HG02759 (cell line): ENCODE data around the gene TEF.

Experiments used
- ATAC-seq: cut with Tn5 transposase; IDR thresholded peaks from one replicate; pipeline ENCODE4 v1.9.1; 2021; ENCODE audit warnings: mild to moderate bottlenecking, moderate library complexity; ENCODE audit not compliant: unreplicated experiment

Gene TEF

DNA sequence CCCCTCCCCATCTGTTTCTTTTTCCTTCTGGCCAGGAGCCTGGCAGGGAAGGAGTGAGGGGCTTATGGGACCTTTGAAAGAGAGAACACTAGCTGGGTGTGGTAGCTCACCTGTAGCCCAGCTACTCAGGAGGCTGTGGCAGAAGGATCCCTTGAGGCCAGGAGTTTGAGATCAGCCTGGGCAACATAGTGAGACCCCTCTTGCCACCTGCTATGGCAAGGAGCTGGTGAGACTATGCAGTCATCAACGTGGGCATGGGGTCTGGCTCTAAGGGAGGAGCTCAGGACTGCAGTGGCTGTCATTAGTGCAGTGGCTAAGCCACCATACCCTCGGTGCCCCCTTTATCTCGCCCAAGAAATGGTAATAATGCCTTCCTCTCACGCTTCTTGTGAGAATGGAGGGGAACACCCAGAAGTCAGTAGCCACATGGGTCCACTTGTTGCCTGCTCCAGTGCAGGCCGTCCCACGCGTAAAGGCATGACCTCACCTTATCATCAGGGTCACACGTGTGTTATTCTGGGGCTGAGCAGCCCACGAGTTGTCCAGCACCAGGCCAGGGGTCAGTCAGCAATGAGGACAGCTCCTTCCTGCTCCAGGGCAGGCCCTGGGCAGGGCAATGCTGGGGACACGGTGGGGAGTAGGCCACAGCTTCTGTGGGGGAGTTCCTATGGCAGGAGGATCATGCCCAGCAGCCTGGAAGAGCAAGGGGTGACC is 27.7 kb upstream of the TEF start:
- ATAC-seq, result no peak

DNA sequence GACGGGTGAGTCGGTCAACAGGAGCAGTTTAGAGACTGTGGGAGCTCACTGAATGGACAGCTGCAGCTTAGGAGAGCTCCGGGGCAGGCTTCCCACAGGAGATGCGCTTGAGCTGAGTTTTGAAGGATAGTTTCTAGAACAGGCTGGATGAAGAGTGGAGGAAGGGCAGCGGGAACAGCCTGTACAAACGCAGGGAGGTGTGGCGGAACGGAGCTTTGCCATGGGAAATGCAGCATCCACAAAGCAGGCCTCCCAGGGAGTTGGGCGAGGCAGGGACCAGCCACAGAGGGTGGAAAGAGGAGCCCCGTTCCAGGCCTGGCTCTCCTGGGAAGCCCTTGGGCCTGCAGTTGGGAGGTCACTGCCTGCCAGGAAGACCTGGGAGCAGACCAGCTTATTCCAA is 26.8 kb upstream of the TEF start:
- no peak for ATAC-seq

DNA sequence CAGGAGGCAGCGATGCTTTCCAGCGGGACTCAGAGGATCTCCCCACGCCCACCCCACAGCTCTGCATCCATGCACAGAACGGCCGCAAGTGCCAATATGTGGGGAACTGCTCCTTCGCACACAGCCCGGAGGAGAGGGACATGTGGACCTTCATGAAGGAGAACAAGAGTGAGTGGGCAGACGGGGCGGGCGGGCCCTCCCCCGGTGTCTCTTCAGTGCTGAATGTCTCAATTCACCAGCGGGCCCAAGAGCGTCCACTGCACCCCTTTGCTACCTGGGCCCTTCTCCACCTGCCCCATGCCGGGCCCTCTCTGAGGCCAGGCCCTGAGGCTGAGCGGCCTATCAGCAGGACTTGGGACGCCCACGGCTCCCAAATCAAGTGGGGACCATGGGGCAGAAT is 25.8 kb upstream of the TEF start:
- no peak for ATAC-seq

DNA sequence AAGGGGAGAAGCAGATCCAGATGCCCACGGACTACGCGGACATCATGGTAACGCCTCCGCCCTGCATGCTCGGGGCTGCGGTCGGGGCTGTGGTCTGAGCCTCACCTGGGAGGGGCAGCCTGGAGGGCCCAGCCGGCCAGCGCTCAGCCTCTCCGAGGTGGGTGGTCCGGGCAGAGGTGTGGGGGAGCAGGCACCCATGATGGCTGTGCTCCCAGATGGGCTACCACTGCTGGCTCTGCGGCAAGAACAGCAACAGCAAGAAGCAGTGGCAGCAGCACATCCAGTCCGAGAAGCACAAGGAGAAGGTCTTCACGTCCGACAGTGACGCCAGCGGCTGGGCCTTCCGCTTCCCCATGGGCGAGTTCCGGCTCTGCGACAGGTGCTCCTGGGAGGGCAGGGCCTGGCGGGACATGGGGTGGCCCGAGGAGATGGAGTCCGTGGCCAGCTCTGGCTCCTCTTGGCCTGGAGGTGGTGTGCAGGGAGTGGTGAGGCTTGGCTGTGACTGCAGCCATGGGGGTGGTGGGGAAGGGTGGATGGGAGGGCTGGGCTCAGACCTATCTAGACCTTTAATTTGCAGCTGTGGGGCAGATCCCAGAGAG is 25.2 kb upstream of the TEF start:
- ATAC-seq, result no peak

DNA sequence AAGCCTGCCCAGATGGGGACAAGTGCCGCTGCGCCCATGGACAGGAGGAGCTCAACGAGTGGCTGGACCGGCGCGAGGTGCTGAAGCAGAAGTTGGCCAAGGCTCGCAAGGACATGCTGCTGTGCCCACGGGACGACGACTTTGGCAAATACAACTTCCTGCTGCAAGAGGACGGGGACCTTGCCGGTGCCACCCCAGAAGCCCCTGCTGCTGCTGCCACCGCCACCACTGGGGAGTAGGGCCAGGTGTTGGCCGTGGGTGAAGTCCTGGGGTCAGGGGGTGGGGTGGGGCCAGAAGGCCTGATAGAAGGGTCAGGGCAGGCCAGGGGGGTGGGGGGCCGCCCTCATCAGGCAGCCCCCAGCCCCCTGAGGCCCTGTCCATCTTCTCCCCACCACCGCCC is 24.6 kb upstream of the TEF start:
- no peak for ATAC-seq

DNA sequence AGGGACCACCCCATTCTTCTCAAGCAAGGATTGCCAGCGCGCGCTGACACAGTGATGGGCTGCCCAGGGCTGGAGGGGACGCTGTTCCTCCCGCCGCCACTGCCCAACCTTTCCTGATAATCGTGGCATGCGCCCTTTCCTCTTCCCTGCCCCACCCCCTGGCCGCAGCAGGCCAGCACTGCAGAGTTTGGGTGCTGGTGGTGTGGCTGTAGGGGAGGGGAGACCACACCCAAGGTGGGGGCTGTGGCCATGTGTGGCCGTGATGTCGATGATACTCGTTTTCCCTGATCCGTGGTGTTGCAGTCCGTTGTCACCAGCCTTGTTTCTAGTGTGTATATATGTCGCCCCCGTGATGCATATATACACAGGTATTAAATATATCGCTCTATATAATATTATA is 22.8 kb upstream of the TEF start:
- ATAC-seq, result no peak

DNA sequence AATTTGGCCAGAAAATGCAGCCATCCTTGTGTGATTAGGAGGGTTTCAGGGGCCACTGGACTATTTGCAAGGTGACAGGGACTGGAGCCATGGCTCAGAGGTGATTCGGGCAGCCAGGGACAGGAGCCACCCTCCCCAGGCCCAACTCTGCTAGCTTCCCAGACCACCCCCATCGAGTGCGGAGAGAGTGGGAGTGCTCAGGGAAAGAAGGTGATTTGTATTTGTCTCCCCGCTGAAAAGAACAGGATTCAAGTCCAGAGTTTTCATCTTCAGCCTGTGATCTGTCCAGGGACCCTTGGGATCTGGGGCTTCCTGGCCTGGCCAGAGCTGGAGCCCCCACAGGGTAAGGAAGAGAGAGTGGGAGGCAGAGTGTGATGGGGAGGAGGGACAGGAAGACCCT is 22.4 kb upstream of the TEF start:
- ATAC-seq, result no peak

DNA sequence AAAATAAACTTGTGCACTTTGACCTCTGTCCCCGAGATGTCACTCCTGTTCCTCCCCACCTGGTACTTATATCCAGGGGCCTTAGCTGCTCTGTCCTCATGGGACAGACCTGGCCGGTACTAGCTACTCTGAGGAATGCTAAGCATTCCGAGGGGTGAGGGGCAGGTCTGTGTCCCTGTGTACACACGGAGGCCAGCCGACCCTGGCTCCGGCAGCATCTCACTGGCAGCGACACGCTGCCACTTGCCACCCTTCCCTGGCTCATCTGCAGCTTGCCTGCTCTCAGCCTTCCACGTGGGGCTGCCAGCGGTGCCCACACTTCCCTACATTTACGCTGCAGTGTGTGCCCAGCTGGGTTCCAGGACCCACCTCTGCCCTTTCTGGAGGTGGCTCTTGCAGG is 21.6 kb upstream of the TEF start:
- ATAC-seq, result no peak

DNA sequence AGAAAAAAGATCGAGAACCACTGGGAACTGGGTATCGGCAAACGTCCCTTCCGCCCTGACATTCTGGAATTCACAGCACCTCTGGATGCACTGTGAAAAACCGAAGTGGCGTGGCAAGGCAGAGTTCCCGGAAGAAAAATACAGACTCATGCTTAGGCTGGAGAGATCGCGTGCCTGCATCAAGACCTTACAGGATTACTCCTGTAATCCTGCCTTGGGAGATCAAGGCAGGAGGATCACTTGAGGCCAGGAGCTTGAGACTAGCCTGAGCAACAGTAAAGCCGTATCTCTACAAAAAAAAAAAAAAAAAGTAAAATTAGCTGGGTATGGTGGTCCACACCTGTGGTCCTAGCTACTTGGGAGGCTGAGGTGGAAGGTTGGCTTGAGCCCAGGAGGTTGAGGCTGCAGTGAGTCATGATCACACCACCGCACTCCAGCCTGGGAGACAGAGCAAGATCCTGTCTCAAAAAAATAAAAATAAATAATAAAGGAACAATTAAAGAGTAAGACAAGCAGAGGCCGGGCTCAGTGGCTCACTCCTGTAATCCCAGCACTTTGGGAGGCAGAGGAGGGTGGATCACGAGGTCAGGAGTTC is 19.9 kb upstream of the TEF start:
- ATAC-seq, result no peak

DNA sequence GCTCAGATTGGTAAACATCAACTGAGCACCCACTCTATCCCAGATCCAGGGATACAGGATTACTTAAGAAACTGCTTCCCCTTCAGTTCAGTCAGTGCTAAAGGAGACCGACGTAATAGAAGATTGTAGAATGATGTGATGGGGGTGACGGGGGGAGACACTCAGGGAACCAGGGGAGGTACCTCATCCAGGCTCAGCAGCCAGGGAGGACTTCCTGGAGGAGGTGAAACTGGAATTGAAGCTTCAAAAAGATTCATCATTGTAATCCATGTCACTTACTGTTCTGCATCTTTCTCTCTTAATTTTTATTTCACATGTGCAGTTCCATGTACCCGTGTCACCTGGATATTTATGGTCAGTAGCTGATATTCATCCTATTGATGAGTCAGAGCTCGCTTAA is 19.1 kb upstream of the TEF start:
- ATAC-seq, result no peak

DNA sequence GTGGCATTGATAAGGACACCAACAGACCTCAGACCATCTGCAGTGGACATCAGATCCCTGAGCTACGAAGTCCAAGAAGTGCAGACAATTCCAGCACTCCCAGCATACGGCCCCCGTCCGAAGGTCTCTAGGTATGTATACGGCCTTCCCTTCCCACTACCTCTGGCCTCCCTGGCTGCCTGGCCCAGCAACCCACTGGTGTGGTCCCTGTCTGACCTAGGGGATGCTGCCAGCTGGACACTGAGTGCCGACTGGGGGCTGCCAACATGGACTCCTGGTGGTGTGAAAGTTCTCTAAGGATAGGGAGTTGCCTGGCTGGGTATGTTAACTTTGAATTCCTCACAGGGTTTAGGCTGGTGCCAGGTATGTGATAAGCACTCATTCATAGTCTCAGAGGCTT is 17.5 kb upstream of the TEF start:
- no peak for ATAC-seq

DNA sequence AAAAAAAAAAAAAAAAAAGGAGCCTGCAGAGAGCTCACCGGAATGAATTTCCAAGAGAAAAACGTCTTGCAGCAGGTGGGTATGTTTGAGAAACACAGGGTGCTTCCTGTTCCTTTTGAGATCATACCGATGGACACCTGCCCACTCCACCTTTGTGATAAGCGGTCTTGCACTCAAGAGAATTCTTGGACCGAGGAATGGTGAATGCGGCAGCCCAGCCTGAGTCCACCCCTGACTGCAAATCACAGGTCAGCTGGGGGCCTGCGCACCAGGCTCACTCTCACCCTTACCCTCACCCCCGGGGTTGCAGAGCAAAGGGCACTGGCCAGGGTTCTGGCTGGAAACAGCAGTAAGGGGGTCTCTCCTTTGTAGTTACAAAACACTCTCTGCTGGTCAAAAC is 16.8 kb upstream of the TEF start:
- ATAC-seq, result no peak

DNA sequence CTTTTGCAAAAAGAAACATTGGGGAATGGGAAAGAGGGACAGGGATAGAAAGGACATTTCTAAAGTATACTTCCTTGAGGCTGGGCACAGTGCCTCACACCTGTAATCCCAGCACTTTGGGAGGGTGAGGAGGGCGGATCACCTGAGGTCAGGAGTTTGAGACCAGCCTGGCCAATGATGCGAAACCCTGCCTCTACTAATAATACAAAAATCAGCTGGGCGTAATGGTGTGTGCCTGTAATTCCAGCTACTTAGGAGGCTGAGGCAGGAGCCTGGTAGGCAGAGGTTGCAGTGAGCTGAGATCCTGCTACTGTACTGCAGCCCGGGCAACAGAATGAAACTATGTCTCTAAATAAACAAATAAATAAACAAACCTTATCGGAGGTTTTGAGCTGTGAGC is 16.3 kb upstream of the TEF start:
- no peak for ATAC-seq

DNA sequence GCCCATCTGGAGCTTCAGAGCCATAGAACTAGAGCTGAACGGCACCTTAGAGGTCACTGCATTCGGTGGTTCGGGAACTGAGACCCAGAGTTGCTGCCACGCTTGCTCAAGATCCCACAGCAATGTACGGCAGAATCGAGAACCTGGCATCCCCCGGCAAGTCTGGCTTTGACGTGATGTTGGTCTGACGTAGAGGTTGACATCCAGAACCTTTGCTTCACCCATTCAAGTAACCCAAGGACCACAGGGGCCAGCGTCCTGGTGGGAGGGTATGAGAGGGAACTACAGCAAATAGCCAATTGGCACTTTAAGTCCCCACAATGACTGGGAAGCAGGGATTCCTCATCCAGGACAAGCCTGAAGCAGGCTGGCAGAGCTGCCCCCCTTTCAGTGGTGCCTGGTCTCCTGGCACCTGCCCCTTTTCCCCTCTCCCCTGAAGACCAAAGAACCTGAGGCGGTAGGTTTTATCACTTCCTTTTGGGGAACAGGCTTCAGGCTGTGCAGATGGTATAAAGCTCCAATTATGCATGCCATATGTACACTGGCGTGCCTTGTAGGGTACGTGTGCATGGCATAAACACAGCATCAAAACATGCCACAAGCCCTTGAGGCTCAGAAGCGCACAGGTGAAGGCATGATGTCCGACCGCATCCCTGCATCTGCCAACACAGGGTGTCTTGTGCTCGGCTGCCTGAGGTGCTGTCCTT is 15.3 kb upstream of the TEF start:
- no peak for ATAC-seq

DNA sequence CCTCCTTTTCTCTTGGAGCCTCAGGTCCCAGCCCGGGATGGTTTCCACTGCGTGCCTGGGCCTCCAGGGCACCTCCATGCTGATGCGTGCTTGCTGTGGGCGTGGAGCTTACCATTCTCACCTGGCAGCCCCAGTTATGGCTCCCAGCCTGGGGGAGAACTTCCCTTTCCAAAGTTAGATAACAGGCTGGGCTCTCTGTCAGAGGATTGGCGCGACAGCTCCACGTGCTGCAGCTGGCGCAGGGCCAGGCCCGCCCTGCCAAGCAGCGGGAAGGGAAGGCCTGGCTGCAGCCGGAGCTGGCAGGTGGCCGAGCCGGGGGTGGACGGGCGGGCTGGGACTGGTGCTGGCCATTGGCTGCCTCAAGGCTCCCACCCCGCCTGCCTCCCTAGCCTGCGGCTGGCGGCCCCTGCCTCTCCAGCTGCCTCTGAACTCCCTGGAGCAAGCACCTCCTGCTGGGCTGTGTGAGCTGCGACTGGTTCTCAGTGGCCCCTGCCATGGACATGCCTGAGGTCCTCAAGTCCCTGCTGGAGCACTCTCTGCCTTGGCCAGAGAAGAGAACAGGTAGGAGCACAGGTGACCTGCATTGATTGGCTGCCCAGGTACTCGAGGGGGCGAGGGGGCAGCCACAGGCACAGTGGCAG is 14.6 kb upstream of the TEF start:
- ATAC-seq, result no peak

DNA sequence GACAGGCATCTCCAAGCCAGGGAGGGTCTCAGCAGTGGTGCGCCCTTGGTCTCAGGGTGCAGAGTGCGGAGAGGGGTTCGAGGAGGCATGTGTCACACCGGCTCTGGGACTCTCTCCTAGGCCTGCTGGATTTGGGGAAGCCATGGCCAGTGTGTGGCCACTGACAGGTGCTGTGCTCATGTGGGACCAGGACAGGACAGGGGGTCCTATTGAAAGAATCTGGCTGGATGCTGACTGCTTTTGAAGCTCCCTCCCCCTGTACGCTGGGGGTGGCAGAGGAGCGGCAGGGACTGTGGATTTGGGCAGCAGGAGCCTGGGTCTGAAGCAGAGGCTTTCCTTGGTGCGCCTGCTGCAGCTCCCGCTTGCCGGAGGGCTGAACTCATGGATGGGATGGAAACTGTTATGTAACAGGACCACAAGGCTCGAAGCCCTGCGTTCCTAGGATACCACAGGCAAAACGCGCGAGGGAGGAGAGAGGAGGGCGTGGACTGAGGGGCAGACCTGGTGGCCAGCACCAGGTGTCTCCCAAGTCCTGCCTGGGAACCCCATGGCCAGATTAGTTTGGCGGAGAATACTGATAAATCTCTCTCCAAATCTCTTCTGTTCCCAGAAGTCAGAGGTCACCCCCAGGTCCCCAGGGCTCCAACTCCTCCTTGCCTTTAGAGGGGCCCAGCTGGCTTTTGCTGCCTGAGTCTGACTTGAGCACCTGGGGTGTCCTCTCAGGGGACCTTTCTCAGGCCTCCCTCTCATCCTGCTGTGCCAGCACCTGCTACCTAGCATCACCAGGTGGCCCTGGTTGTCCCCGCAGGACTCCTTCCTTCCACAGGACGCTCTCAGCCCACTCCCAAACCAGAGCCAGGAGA is 13.8 kb upstream of the TEF start:
- ATAC-seq, result no peak

DNA sequence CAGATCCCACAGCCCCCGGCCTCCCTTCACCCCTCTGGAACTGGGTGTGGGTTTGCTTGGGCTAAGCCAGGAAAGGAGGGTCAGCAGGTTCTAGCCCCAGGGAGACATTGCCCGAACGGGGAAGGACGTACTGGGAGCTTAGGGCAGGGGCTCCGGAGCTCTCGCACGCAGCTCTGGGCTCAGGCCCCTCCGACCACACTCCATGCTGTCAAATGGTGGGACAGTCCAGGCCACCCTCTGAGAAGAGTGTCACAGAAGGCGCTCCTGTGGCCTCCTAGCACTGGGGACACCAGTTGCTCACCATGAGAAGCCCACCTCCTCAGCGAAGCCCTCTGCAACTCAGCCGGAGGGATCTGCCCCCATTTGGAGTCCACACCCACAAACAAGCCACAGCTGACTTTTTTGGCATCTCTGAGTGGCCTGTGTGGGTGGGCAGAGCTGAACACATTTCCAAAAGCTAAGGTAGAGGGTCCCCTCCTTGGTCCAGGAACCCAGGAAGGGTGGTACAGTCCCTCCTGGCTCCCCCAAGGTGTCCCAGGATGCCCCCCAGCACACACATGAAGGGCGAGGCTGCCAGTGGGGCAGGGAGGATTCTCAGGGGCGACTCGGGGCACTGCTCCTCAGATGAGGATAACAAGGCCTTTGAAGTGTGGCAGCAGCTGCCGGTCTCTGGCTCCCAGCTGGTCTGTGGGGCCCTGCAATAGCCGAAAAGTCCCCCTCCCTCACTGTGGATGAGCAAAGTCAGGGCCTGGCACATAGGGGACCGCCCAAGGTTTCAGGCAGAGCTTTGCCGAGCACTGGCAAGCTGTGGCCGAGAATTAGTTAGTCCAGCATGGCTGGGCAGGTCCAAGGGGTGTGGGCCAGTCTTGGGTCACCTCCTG is 13.0 kb upstream of the TEF start:
- no peak for ATAC-seq

DNA sequence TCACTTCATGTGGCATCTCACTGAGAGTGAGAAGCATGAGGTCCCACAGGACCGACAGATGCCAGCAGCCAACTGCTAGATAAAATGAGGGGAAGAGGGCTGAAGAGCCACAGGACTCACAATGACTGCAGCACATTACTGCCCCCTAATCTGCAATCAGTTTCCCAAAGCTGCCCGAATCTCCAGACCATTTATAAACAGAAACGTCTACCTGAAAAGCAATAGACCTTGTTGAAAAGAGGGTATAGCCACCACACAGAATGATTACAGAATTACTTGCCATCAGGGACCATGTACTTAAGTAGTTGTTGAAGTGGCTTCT is 12.4 kb upstream of the TEF start:
- ATAC-seq, result no peak

DNA sequence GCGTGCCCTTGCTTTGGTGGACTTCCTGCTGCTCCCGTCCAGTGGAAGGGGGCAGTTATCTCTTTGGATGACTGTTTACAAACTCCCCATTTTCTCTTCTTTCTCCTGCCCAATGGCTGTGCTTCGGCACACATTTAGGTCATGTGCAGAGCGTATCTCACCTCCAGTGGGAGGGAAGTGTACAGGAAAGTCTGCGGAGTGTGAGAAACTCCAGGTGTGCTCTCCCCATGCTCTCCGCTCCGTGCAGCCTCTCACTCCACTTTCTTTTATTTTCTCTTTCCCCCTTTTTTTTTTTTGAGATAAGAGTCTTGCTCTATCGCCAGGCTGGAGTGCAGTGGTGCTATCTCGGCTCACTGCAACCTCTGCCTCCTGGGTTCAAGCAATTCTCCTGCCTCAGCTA is 11.9 kb upstream of the TEF start:
- no peak for ATAC-seq

DNA sequence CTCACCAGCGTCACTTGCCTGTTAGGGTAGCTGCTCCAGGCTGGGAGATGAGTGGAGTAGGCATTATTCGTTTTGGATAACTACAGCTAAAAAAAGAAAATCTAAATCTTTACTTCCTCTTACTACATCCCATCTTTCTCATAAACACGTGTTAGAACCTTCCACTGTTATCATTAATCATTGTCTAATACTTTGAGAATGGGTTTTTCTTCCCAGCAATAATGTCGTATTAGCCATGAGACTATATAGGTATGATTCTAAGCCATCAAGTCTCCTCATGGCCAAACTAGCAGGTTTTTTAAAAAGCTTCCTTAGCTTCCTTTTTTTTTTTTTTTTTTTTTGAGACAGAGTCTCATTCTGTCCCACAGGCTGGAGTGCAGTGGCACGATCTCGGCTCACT is 3.9 kb upstream of the TEF start:
- ATAC-seq, result no peak
